Epidermal melanocyte (primary cell): Measurements from ENCODE around the gene GPR31.
"Not testable (repeated sequence)": the region's sequence is repeated elsewhere in the genome, so short reads cannot be mapped to it uniquely, and the experiment has no call there.

Experiments
- DNase-seq: peaks from one replicate; pipeline ENCODE4 v3.0.0; 2011; ENCODE audit warnings: low spot score; ENCODE audit not compliant: insufficient read length

GPR31 gene

GRCh38 chr6:167167699-167168098 lies 9.9 kb upstream of the GPR31 start:
- DNase-seq = not testable (repeated sequence)

GRCh38 chr6:167165858-167166471 lies 8.2 kb upstream of the GPR31 start:
- DNase-seq = no peak

- no peak for DNase-seq
These were observed 6.5 kb upstream of the GPR31 start for GRCh38 chr6:167164261-167164660.

GRCh38 chr6:167163476-167164011 lies 5.8 kb upstream of the GPR31 start:
- no peak for DNase-seq

GRCh38 chr6:167162591-167162990 lies 4.8 kb upstream of the GPR31 start:
- no peak for DNase-seq

- DNase-seq = no peak
These were observed 4.2 kb upstream of the GPR31 start for GRCh38 chr6:167161851-167162467.

- no peak for DNase-seq
These were observed 366 bp downstream of the GPR31 start for GRCh38 chr6:167157414-167157813.

- DNase-seq = no peak
These were observed 2.9 kb downstream of the GPR31 start for GRCh38 chr6:167154895-167155294.

GRCh38 chr6:167154291-167154690 lies 3.5 kb downstream of the GPR31 start:
- no peak for DNase-seq

- no peak for DNase-seq
These were observed 4.2 kb downstream of the GPR31 start for GRCh38 chr6:167153521-167153959.

GRCh38 chr6:167152862-167153261 lies 4.9 kb downstream of the GPR31 start:
- no peak for DNase-seq

GRCh38 chr6:167151648-167152047 lies 6.1 kb downstream of the GPR31 start:
- DNase-seq = no peak

GRCh38 chr6:167150941-167151549 lies 6.7 kb downstream of the GPR31 start:
- DNase-seq = no peak

GRCh38 chr6:167148997-167149396 lies 8.8 kb downstream of the GPR31 start:
- DNase-seq = no peak

GRCh38 chr6:167148021-167148420 lies 9.8 kb downstream of the GPR31 start:
- no peak for DNase-seq

- DNase-seq = no peak
These were observed 10.8 kb downstream of the GPR31 start for GRCh38 chr6:167146977-167147376.

- no peak for DNase-seq
These were observed 11.6 kb downstream of the GPR31 start for GRCh38 chr6:167146135-167146534.

GRCh38 chr6:167145461-167145860 lies 12.3 kb downstream of the GPR31 start:
- DNase-seq = no peak

- DNase-seq = no peak
These were observed 14.7 kb downstream of the GPR31 start for GRCh38 chr6:167143041-167143440.

GRCh38 chr6:167142433-167142761 lies 15.4 kb downstream of the GPR31 start:
- no peak for DNase-seq

- no peak for DNase-seq
These were observed 15.9 kb downstream of the GPR31 start for GRCh38 chr6:167141667-167142432.
